Mesothelial cell of epicardium (in vitro differentiated cells): ENCODE data around the gene PRKAR1B. TPM values are rescaled to one million over a fixed set of nuclear protein-coding genes. Genes with fewer than 3 reads are reported as not detected.

Source experiments
- DNase-seq, 2 experiments: peaks; one replicate each; pipeline ENCODE4 v3.0.0; 2021; ENCODE audit warnings: low spot score in 2 of 2; ENCODE audit not compliant: unreplicated experiment in 2 of 2
- H3K27ac Mint-ChIP-seq: 2 replicates; pipeline ENCODE4 v1.8.0; 2021; ENCODE audit warnings: mixed read lengths
- H3K27me3 Mint-ChIP-seq: 2 replicates; pipeline ENCODE4 v1.8.0; 2021; ENCODE audit warnings: low read depth, mixed read lengths
- H3K36me3 Mint-ChIP-seq: 2 replicates; pipeline ENCODE4 v1.8.0; 2021; ENCODE audit warnings: mixed read lengths
- H3K4me1 Mint-ChIP-seq: 2 replicates; pipeline ENCODE4 v1.8.0; 2021; ENCODE audit warnings: mixed read lengths
- H3K4me3 Mint-ChIP-seq: 2 replicates; pipeline ENCODE4 v1.8.0; 2021; ENCODE audit warnings: mild to moderate bottlenecking, moderate library complexity, mixed read lengths
- H3K9me3 Mint-ChIP-seq: 2 replicates; pipeline ENCODE4 v1.8.0; 2021; ENCODE audit warnings: mixed read lengths
- CTCF ChIP-seq: fragments of 200-600 bp; sonication (generic); IDR thresholded peaks from one replicate; pipeline ENCODE4 v1.5.0; 2021; ENCODE audit warnings: antibody characterized with exemption; ENCODE audit not compliant: unreplicated experiment
- total RNA-seq: library from RNA; stranded (reverse); gene quantifications from 3 replicates; pipeline ENCODE4 v1.2.1, GENCODE V29; 2021

The PRKAR1B gene
- total RNA-seq, 1 donor from 2014 or later: 50.6 TPM

DNA sequence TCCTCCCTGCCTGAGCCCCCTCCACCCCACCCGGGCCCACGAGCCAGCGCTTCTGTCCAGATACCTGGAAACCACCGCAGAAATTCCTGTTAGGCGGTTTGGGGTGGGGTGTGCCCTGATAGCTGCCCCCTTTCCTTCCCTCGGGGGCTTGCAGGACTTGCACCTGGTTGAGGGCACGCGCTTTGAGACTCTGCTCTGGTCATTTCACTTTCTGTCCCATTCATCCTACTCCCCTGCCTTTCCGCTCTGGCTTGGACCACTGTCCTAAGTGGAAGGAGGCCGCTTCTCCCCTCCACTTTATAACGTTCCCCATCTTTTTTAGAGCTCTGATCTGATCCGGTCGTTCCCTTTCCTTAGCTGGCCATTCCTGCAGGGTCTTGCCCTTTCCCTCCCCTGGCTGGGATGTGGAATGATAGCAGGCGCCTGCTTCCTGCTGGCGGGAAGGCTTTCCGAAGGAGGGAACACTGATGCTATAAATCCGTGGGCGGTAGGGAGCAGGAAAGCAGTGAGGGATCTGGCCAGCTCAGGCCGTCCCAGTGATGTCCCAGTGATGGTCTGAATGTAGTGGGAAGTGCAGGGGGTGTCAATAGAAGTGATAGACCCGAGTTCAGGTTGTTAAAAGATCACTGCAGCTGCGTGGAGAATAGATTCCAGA lies 852 bp upstream of the PRKAR1B start:
- no peaks in the 10 kb centered on the region for H3K27me3 Mint-ChIP-seq
- no peak for DNase-seq
- TF ChIP-seq CTCF: no peak
- peaks cover 31% of the 10 kb centered on the region for H3K36me3 Mint-ChIP-seq
- H3K4me1 Mint-ChIP-seq: peaks cover 19% of the 10 kb centered on the region
- H3K9me3 Mint-ChIP-seq: peaks cover 21% of the 10 kb centered on the region
- peak overlapping the region; percentile 76 for H3K27ac Mint-ChIP-seq
- H3K4me3 Mint-ChIP-seq: peak overlapping the region; percentile 74

GRCh38 chr7:726854-727103 lies 302 bp downstream of the PRKAR1B start:
- H3K4me1 Mint-ChIP-seq: peaks cover 19% of the 10 kb centered on the region

GRCh38 chr7:726084-726853 lies 812 bp downstream of the PRKAR1B start, which contains the start of gene DNAAF5:
TSS of gene DNAAF5 (plus strand) at chr7:726699. CDS start at chr7:726721, 22 bp downstream.
- Mint-ChIP-seq H3K36me3 (peaks cover 34% of the 10 kb centered on the region), H3K27ac (peak within 1 kb of the TSS; percentile 56), H3K9me3 (peaks cover 32% of the 10 kb centered on the region), H3K27me3 (no peaks in the 10 kb centered on the region), H3K4me3 (peak within 1 kb of the TSS; percentile 74), H3K4me1 (peaks cover 19% of the 10 kb centered on the region)
- DNase-seq: peak; percentile 64 to 78
- TF ChIP-seq CTCF: no peak

More at GRCh38 chr7:726854-727103, 302 bp downstream of the PRKAR1B start:
- peaks cover 29% of the 10 kb centered on the region for H3K9me3 Mint-ChIP-seq
- H3K27ac Mint-ChIP-seq: no peak overlapping the region
- TF ChIP-seq CTCF: no peak
- DNase-seq: no peak
- H3K36me3 Mint-ChIP-seq: peaks cover 32% of the 10 kb centered on the region
- H3K27me3 Mint-ChIP-seq: no peaks in the 10 kb centered on the region
- no peak overlapping the region for H3K4me3 Mint-ChIP-seq

DNA sequence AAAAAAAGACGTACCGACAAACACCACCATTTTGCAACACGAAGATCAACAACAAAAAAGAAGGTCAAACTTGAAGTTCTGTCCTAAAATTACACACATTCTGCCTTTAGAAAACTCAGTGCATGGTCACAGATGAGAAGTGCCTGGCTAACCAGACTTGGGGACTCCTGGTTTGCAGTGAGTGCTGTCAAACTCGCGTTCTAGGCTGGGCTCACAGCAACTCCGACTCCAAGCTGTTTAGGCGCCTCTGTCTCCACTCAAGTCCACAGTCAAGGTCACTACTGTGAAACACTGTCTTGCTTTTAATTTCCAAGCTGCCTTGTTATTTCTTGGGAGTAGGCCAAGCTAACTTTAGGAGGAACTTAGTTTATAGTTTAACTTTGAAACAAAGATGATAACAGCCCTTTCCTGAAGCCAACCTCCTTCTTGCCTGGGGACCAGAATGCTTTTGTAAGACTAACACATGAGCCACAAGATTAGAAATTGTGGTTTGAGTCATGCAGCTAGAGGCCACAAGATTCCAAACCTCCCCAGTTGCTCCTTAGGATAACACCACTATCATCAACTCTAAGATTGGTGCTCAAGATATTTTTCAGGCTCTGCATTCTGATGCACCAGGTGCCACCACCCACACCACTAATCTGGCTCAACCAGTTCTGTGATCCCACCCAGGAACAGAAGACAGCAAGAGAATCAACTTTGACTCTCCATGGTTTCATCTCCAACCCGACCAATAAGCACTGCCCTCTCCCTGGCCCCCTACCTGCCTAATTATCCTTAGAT lies 1.7 kb downstream of the PRKAR1B start:
- Mint-ChIP-seq H3K4me3 (peak overlapping the region; percentile 67), H3K4me1 (peaks cover 19% of the 10 kb centered on the region), H3K27ac (peak overlapping the region; percentile 56), H3K9me3 (peaks cover 39% of the 10 kb centered on the region), H3K36me3 (peaks cover 42% of the 10 kb centered on the region), H3K27me3 (no peaks in the 10 kb centered on the region)
- no peak for TF ChIP-seq CTCF
- no peak for DNase-seq

- DNase-seq: no peak
- H3K4me1 Mint-ChIP-seq: peaks cover 19% of the 10 kb centered on the region
- peaks cover 46% of the 10 kb centered on the region for H3K9me3 Mint-ChIP-seq
- H3K27ac Mint-ChIP-seq: no peak overlapping the region
- peaks cover 48% of the 10 kb centered on the region for H3K36me3 Mint-ChIP-seq
- TF ChIP-seq CTCF: no peak
- no peaks in the 10 kb centered on the region for H3K27me3 Mint-ChIP-seq
- no peak overlapping the region for H3K4me3 Mint-ChIP-seq
These were observed 2.8 kb downstream of the PRKAR1B start for GRCh38 chr7:724298-724697.
